H1 (cell line): ENCODE results near the gene DICER1. TPM values are rescaled to one million over a fixed set of nuclear protein-coding genes. Genes with fewer than 3 reads are reported as not detected.

Source experiments
- CTCF ChIA-PET: fragments of 300-600 bp; sonication (Branson Sonifier 250); formaldehyde crosslinking; loops from one replicate; lab custom pipeline; 2021; ENCODE audit not compliant: partially characterized antibody; lab: Charles Lee
- POLR2A ChIA-PET: fragments of 300-600 bp; sonication (Branson Sonifier 250); formaldehyde crosslinking; loops from one replicate; lab custom pipeline; 2021; ENCODE audit warnings: inconsistent platforms; ENCODE audit not compliant: partially characterized antibody; lab: Charles Lee
- DNase-seq, 2 experiments: peaks; one replicate each; pipeline versions ENCODE4 v3.0.0 to v3.0.0-alpha.2; 2010 to 2022; ENCODE audit warnings: low spot score in 2 of 2, low read depth in 1 of 2, mixed read lengths in 1 of 2
- FAIRE-seq: peaks from 2 replicates; lab custom pipeline; 2011; peaks lifted over from hg19 to GRCh38; lab: Jason Lieb, UNC
- H2AFZ ChIP-seq: 2 replicates; pipeline ENCODE4 v1.8.1; 2012; ENCODE audit warnings: low read length, inconsistent platforms
- H2AK5ac ChIP-seq: 2 replicates; pipeline ENCODE4 v1.6.1; 2013; ENCODE audit warnings: low read depth, low read length
- H2BK120ac ChIP-seq: replicated peaks from 2 replicates; pipeline ENCODE3; 2013; ENCODE audit warnings: low read depth, low read length, inconsistent platforms
- H2BK12ac ChIP-seq: 2 replicates; pipeline ENCODE4 v1.6.1; 2013; ENCODE audit warnings: low read depth, low read length
- H2BK15ac ChIP-seq: 2 replicates; pipeline ENCODE4 v1.6.1; 2013; ENCODE audit warnings: low read length
- H2BK20ac ChIP-seq: 2 replicates; pipeline ENCODE4 v1.6.1; 2013; ENCODE audit warnings: low read length
- H2BK5ac ChIP-seq: 2 replicates; pipeline ENCODE4 v1.6.1; 2013; ENCODE audit warnings: low read depth, low read length
- H3K14ac ChIP-seq: 2 replicates; pipeline ENCODE4 v1.6.1; 2013; ENCODE audit warnings: inconsistent platforms; ENCODE audit not compliant: insufficient read length
- H3K18ac ChIP-seq: 2 replicates; pipeline ENCODE4 v1.6.1; 2013; ENCODE audit warnings: low read length; ENCODE audit errors: extremely low read depth
- H3K23ac ChIP-seq: 2 replicates; pipeline ENCODE4 v1.6.1; 2013; ENCODE audit warnings: inconsistent platforms; ENCODE audit not compliant: insufficient read length
- H3K23me2 ChIP-seq: 2 replicates; pipeline ENCODE4 v1.6.1; 2013; ENCODE audit warnings: low read depth, low read length
- H3K27ac ChIP-seq: 2 replicates; pipeline ENCODE4 v1.6.1; 2011; ENCODE audit warnings: low read depth, low read length, inconsistent platforms
- H3K27me3 ChIP-seq, 4 experiments: replicated peaks in 1 of 4; 1 replicate in 1 of 4; 2 replicates in 3 of 4; pipeline versions ENCODE4 v1.6.1 to v1.8.1; 2011 to 2013; ENCODE audit warnings: low read length in 3 of 4, mild to moderate bottlenecking in 3 of 4, inconsistent platforms in 2 of 4, mixed read lengths in 2 of 4, moderate library complexity in 1 of 4; ENCODE audit not compliant: control insufficient read depth in 3 of 4, insufficient read depth in 3 of 4; ENCODE audit errors: extremely low read depth in 1 of 4
- H3K36me3 ChIP-seq, 4 experiments: 2 replicates each; pipeline versions ENCODE4 v1.6.1 to v1.8.1; 2011 to 2013; ENCODE audit warnings: mild to moderate bottlenecking in 4 of 4, low read length in 3 of 4, moderate library complexity in 2 of 4, control low read depth in 1 of 4, inconsistent platforms in 1 of 4; ENCODE audit not compliant: insufficient read depth in 4 of 4, control insufficient read depth in 2 of 4
- H3K4ac ChIP-seq: replicated peaks from 2 replicates; pipeline ENCODE3; 2013; ENCODE audit warnings: low read length, low read depth, mixed read lengths, inconsistent platforms; ENCODE audit not compliant: insufficient read length
- H3K4me1 ChIP-seq, 4 experiments: replicated peaks in 1 of 4; 1 replicate in 1 of 4; 2 replicates in 3 of 4; pipeline versions ENCODE4 v1.6.1 to v1.8.1; 2011 to 2013; ENCODE audit warnings: low read length in 3 of 4, inconsistent platforms in 2 of 4, mixed read lengths in 1 of 4; ENCODE audit not compliant: insufficient read depth in 4 of 4, control insufficient read depth in 3 of 4
- H3K4me2 ChIP-seq, 2 experiments: 2 replicates each; pipeline versions ENCODE4 v1.6.1 to v1.8.1; 2011 to 2013; ENCODE audit warnings: low read depth in 2 of 2, low read length in 2 of 2, control low read depth in 1 of 2, inconsistent platforms in 1 of 2, mild to moderate bottlenecking in 1 of 2; ENCODE audit not compliant: insufficient read depth in 1 of 2
- H3K4me3 ChIP-seq, 4 experiments: fragments of 200-600, 300-600 bp in 1 of 4; sonication (generic), shearing (Covaris generic), sonication (Bioruptor Twin) in 1 of 4; 2 replicates each; pipeline versions ENCODE4 v1.5.1 to v1.8.1; 2011 to 2016; ENCODE audit warnings: low read length in 4 of 4, low read depth in 3 of 4, control low read depth in 2 of 4, inconsistent platforms in 2 of 4, mild to moderate bottlenecking in 2 of 4, mixed read lengths in 1 of 4, moderate library complexity in 1 of 4; ENCODE audit not compliant: insufficient read depth in 2 of 4; ENCODE audit errors: extremely low read depth in 1 of 4
- H3K56ac ChIP-seq: replicated peaks from 2 replicates; pipeline ENCODE3; 2013; ENCODE audit warnings: low read depth, mild to moderate bottlenecking, mixed read lengths, low read length, inconsistent platforms; ENCODE audit not compliant: insufficient read length
- H3K79me1 ChIP-seq: 2 replicates; pipeline ENCODE4 v1.6.1; 2013; ENCODE audit warnings: low read depth, low read length, control low read depth
- H3K79me2 ChIP-seq, 2 experiments: 2 replicates each; pipeline versions ENCODE4 v1.6.1 to v1.8.1; 2012 to 2013; ENCODE audit warnings: low read length in 2 of 2, mild to moderate bottlenecking in 2 of 2, inconsistent platforms in 1 of 2; ENCODE audit not compliant: insufficient read depth in 2 of 2, control insufficient read depth in 1 of 2
- H3K9ac ChIP-seq, 4 experiments: replicated peaks in 1 of 4; 1 replicate in 1 of 4; 2 replicates in 3 of 4; pipeline versions ENCODE4 v1.6.1 to v1.8.1; 2011 to 2013; ENCODE audit warnings: low read depth in 3 of 4, low read length in 3 of 4, control low read depth in 2 of 4, mild to moderate bottlenecking in 2 of 4, moderate library complexity in 2 of 4, inconsistent platforms in 1 of 4; ENCODE audit errors: extremely low read depth in 1 of 4
- H3K9me3 ChIP-seq, 2 experiments: 2 replicates each; pipeline versions ENCODE4 v1.6.1 to v1.8.1; 2012 to 2013; ENCODE audit warnings: mild to moderate bottlenecking in 2 of 2, moderate library complexity in 2 of 2, control low read depth in 1 of 2, inconsistent platforms in 1 of 2, low read depth in 1 of 2, low read length in 1 of 2, mixed read lengths in 1 of 2; ENCODE audit not compliant: insufficient read depth in 2 of 2
- H4K20me1 ChIP-seq, 2 experiments: replicated peaks in 1 of 2; 2 replicates each; pipeline versions ENCODE3 to v1.8.1; 2011 to 2013; ENCODE audit warnings: inconsistent platforms in 2 of 2, low read length in 2 of 2, mild to moderate bottlenecking in 1 of 2; ENCODE audit not compliant: insufficient read depth in 2 of 2, control insufficient read depth in 1 of 2
- H4K5ac ChIP-seq: 2 replicates; pipeline ENCODE4 v1.6.1; 2013; ENCODE audit warnings: low read length, low read depth, mixed read lengths, inconsistent platforms; ENCODE audit not compliant: insufficient read length
- H4K8ac ChIP-seq: 2 replicates; pipeline ENCODE4 v1.8.0; 2013; ENCODE audit warnings: mild to moderate bottlenecking, moderate library complexity, low read length, inconsistent platforms; ENCODE audit not compliant: insufficient read depth; ENCODE audit errors: extremely low read depth
- H4K91ac ChIP-seq: replicated peaks from 2 replicates; pipeline ENCODE3; 2013; ENCODE audit warnings: low read length, mixed read lengths, inconsistent platforms; ENCODE audit not compliant: insufficient read length
- ASH2L ChIP-seq: fragments of 200-600, 300-600 bp; sonication (generic); IDR thresholded peaks from one replicate; pipeline ENCODE4 v1.7.1; 2017; ENCODE audit warnings: low read length
- GTF2F1 ChIP-seq: IDR thresholded peaks from 2 replicates; pipeline ENCODE4 v1.6.1; 2012; ENCODE audit warnings: low read depth, low read length, improper control_type of control experiment, borderline replicate concordance
- KDM5A ChIP-seq: fragments of 200-600 bp; IDR thresholded peaks from 2 replicates; pipeline ENCODE4 v1.7.1; 2012; ENCODE audit warnings: mild to moderate bottlenecking, low read length, inconsistent platforms, mixed read lengths
- SP1 ChIP-seq: IDR thresholded peaks from 2 replicates; pipeline ENCODE4 v1.6.1; 2011; ENCODE audit warnings: low read depth, low read length
- SP4 ChIP-seq: IDR thresholded peaks from 2 replicates; pipeline ENCODE4 v1.6.1; 2012; ENCODE audit warnings: low read length, inconsistent platforms
- TAF7 ChIP-seq: optimal IDR thresholded peaks from 2 replicates; pipeline ENCODE3; 2011; ENCODE audit warnings: low read depth, mild to moderate bottlenecking, inconsistent platforms, low read length, moderate library complexity, borderline replicate concordance
- WGBS, 2 experiments: shearing (Covaris generic) in 1 of 2; methylation state at CpG; one replicate each; pipeline versions ENCODE4 v1.1.6 to v1.1.7; 2013 to 2015; ENCODE audit warnings: low lambda C conversion rate in 2 of 2, mixed read lengths in 2 of 2, inconsistent platforms in 1 of 2, low coverage in 1 of 2, missing lambda C conversion rate in 1 of 2; ENCODE audit not compliant: insufficient replicate concordance in 2 of 2, insufficient coverage in 1 of 2, insufficient read length in 1 of 2; ENCODE audit errors: extremely low coverage in 1 of 2, missing lambda C conversion rate in 1 of 2; 5-methylcytosine and 5-hydroxymethylcytosine counted together
- polyA plus RNA-seq, 7 experiments: library from polyadenylated mRNA; depleted of rRNA in 3 of 7; stranded (reverse) in 5 of 7; unstranded in 2 of 7; fragments of >200 nt in 5 of 7; fragments of 200-250 nt in 2 of 7; gene quantifications; 1 replicate in 5 of 7; 2 replicates in 1 of 7; 4 replicates in 1 of 7; pipeline versions ENCODE4 v1.2.1 to v1.2.3, GENCODE V29; 2011 to 2013; ENCODE audit warnings: missing spikeins in 2 of 7, mixed read lengths in 2 of 7
- total RNA-seq: library from RNA; stranded (reverse); fragmentation: NEBNext Ultra II Directional; extraction: Animal tissue kit (Norgen Biotek cat#: 25700); gene quantifications from 2 replicates; pipeline ENCODE4 v1.2.1, GENCODE V29; 2021
- TF ChIP-seq, protein P1 (sequence below): IDR thresholded peaks from 2 replicates; pipeline ENCODE4 v1.6.1; 2011; ENCODE audit warnings: low read depth, mild to moderate bottlenecking, low read length; ENCODE audit not compliant: insufficient read depth
- TF ChIP-seq, protein P2 (sequence below): IDR thresholded peaks from 2 replicates; pipeline ENCODE4 v1.6.1; 2012; ENCODE audit warnings: low read length, inconsistent platforms

The DICER1 gene
- total and polyA plus RNA-seq, 2 of the 8 experiments (the other 6 are each of a cell fraction or from before 2014, with no cell fraction given): 11.9 to 61.8 TPM

DNA sequence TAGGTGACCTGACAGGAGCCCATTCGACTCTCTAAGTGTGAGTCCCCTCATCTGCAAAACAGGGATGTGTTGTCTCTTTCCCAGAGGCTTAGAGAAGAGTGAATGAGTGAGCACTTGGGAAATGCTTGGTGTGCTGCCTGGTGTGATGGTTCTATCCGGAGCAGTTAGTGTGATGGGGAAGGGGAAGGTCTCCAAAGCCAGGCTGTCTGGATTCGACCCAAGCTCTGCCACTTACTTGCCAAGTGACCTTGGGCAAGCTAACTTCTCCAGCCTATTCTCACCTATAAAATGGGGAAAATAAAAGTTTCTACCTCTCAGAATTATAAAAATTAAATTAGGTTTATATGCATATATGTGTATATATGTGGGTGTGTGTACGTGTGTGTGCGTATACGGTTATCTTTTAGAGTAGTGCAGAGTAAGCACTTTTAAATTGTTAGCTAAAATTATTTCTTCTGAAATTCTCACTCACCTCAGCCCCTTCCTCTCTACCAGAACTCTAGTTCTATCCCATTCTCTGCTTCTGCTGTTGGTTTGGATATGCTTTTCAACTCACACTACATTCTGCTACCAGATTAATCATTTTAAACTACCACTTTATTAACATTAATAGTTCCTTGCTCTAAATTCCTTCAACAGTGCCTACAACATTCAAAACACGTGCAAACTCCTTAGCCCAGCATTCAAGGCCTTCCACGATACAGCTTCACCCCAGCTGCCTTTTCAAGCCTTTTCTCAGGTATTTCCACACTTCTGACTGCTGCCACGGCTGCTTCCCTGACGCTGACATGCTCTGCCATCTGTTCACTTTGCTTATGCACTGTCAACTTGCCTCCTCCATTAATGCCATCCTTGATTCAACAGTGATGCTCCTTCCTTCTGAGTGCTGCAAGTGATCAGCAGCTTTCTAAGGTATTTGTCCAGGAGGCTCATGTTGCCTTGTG, 55.3 kb downstream of the DICER1 start:
- Histone ChIP-seq H2AFZ (no peak overlapping the region), H3K4me3 (no peak overlapping the region), H2AK5ac (no peak overlapping the region), H2BK5ac (no peak overlapping the region), H3K23me2 (no peaks in the 10 kb centered on the region), H4K8ac (no peak overlapping the region), H3K27me3 (no peaks in the 10 kb centered on the region), H3K79me1 (no peaks in the 10 kb centered on the region), H2BK12ac (no peak overlapping the region), H2BK120ac (no peak overlapping the region), H3K23ac (no peak overlapping the region), H4K20me1 (no peaks in the 10 kb centered on the region), H3K36me3 (peaks cover 21 to 48% (median 31%) of the 10 kb centered on the region in 4 experiments), H3K79me2 (no peaks in the 10 kb centered on the region), H3K14ac (no peak overlapping the region), H3K4me2 (no peak overlapping the region), H2BK15ac (no peak overlapping the region), H3K27ac (no peak overlapping the region), H3K9ac (no peak overlapping the region), H4K91ac (no peak overlapping the region), H3K9me3 (no peaks in the 10 kb centered on the region), H2BK20ac (no peak overlapping the region), H3K18ac (no peak overlapping the region), H3K56ac (no peak overlapping the region), H3K4ac (no peak overlapping the region), H4K5ac (no peak overlapping the region), H3K4me1 (no peaks in the 10 kb centered on the region)
- 91% methylated on average over 10 of the region's 10 CpGs; no CpG with 5 or more reads in 1 of the 2 experiments for WGBS, 2 experiments
- FAIRE-seq (no peak), DNase-seq (no peak)
- TF ChIP-seq TAF7 (no peak), KDM5A (no peak), GTF2F1 (no peak), ASH2L (no peak), SP4 (no peak), SP1 (no peak)
- TF ChIP-seq, protein P1, sequence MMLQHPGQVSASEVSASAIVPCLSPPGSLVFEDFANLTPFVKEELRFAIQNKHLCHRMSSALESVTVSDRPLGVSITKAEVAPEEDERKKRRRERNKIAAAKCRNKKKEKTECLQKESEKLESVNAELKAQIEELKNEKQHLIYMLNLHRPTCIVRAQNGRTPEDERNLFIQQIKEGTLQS: no peak
- TF ChIP-seq, protein P2, sequence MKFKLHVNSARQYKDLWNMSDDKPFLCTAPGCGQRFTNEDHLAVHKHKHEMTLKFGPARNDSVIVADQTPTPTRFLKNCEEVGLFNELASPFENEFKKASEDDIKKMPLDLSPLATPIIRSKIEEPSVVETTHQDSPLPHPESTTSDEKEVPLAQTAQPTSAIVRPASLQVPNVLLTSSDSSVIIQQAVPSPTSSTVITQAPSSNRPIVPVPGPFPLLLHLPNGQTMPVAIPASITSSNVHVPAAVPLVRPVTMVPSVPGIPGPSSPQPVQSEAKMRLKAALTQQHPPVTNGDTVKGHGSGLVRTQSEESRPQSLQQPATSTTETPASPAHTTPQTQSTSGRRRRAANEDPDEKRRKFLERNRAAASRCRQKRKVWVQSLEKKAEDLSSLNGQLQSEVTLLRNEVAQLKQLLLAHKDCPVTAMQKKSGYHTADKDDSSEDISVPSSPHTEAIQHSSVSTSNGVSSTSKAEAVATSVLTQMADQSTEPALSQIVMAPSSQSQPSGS: no peak
- ChIA-PET CTCF (interaction anchor here (0.7 to 1.6 kb wide), 9 partner anchors 8 to 412 kb away, joined by 3 to 5 read pairs (median 3); no protein-coding TSS in a partner anchor), POLR2A (no interaction called here)
